22Rv1 (cell line): ENCODE measurements around the gene CRMP1.

ENCODE experiments used
- CTCF ChIP-seq: fragments of 450-650 bp; IDR thresholded peaks from 2 replicates; pipeline ENCODE4 v1.5.1; 2017; ENCODE audit warnings: mild to moderate bottlenecking
- ZFX ChIP-seq: fragments of 450-650 bp; IDR thresholded peaks from 2 replicates; pipeline ENCODE4 v1.6.1; 2017; ENCODE audit warnings: antibody characterized with exemption, borderline replicate concordance

- TF ChIP-seq CTCF (no peak), ZFX (no peak)
Observed at GRCh38 chr4:5827108-5828004, 65.5 kb downstream of the CRMP1 start.
